Osteocyte (in vitro differentiated cells): ENCODE results near the gene TTLL8. TPM values are rescaled to one million over a fixed set of nuclear protein-coding genes. Genes with fewer than 3 reads are reported as not detected.

ENCODE experiments used
- DNase-seq: peaks from one replicate; pipeline ENCODE4 v3.0.0; 2021; ENCODE audit warnings: mixed read lengths; ENCODE audit not compliant: unreplicated experiment; ENCODE audit errors: extremely low spot score
- H3K27ac Mint-ChIP-seq: one replicate; pipeline ENCODE4 v1.8.0; 2021; ENCODE audit warnings: mild to moderate bottlenecking, mixed read lengths; ENCODE audit not compliant: unreplicated experiment
- H3K27me3 Mint-ChIP-seq: one replicate; pipeline ENCODE4 v1.8.0; 2021; ENCODE audit warnings: mixed read lengths; ENCODE audit not compliant: unreplicated experiment
- H3K36me3 Mint-ChIP-seq: one replicate; pipeline ENCODE4 v1.8.0; 2021; ENCODE audit warnings: mixed read lengths; ENCODE audit not compliant: unreplicated experiment
- H3K4me1 Mint-ChIP-seq: one replicate; pipeline ENCODE4 v1.8.0; 2021; ENCODE audit warnings: mixed read lengths; ENCODE audit not compliant: unreplicated experiment
- H3K4me3 Mint-ChIP-seq: one replicate; pipeline ENCODE4 v1.8.0; 2021; ENCODE audit warnings: mild to moderate bottlenecking, moderate library complexity, mixed read lengths; ENCODE audit not compliant: unreplicated experiment
- H3K9me3 Mint-ChIP-seq: one replicate; pipeline ENCODE4 v1.8.0; 2021; ENCODE audit warnings: mixed read lengths; ENCODE audit not compliant: unreplicated experiment
- CTCF ChIP-seq: fragments of 200-600 bp; sonication (generic); IDR thresholded peaks from 2 replicates; pipeline ENCODE4 v1.5.0; 2021; ENCODE audit warnings: antibody characterized with exemption, mild to moderate bottlenecking, moderate library complexity
- total RNA-seq: library from RNA; stranded (reverse); gene quantifications from 2 replicates; pipeline ENCODE4 v1.2.1, GENCODE V29; 2021

The TTLL8 gene
- total RNA-seq, 1 donor from 2014 or later, result not detected

DNA sequence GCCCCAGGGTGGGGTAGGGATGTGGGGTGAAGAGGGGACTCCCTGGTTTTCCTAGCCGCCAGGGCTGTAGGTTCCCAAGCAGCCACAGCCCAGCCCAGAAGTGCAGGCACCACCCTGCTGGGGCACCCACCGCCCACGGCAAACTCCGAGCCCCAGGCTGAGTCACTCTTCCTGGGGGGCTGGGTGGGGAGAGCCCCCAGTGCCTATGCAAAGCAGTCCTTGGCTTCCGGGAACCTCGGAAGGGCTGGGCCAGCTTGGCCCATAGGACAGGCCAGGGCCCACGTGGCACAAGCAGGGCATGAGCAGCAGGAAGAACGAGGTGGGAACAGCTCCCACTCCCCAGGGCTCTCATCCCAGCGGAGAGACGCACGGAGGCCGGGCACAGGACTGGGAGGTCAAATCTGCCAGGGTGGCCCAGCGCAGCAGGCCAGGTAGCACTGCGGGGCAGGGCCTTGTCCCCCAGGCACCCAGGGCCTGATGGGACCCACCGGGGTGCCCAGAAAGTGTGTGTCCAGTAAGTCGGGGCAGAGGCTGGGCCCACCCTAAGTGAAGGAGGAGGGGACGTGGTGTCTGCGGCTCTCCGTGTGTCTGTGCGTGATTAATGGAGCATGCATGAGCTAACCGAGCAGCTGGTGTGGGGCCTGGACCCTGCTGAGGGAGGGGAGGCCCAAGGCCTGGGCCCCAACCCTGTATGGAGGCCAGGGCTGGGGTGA is 41.0 kb downstream of the TTLL8 start:
- Mint-ChIP-seq H3K9me3 (no peaks in the 10 kb centered on the region), H3K4me3 (no peak overlapping the region), H3K4me1 (peaks cover 13% of the 10 kb centered on the region), H3K27me3 (peaks cover 10% of the 10 kb centered on the region), H3K36me3 (no peaks in the 10 kb centered on the region), H3K27ac (no peak overlapping the region)
- no peak for TF ChIP-seq CTCF
- DNase-seq, result no peak

GRCh38 chr22:50016308-50016987 is 41.6 kb downstream of the TTLL8 start:
- peaks cover 10% of the 10 kb centered on the region for H3K27me3 Mint-ChIP-seq
- no peak overlapping the region for H3K27ac Mint-ChIP-seq
- no peak for TF ChIP-seq CTCF
- no peaks in the 10 kb centered on the region for H3K9me3 Mint-ChIP-seq
- H3K36me3 Mint-ChIP-seq, result no peaks in the 10 kb centered on the region
- H3K4me3 Mint-ChIP-seq, result no peak overlapping the region
- H3K4me1 Mint-ChIP-seq, result peaks cover 18% of the 10 kb centered on the region
- DNase-seq, result no peak

GRCh38 chr22:50015451-50016307 is 42.4 kb downstream of the TTLL8 start:
- Mint-ChIP-seq H3K4me3 (no peak overlapping the region), H3K27me3 (peaks cover 10% of the 10 kb centered on the region), H3K4me1 (peaks cover 22% of the 10 kb centered on the region), H3K27ac (no peak overlapping the region), H3K9me3 (no peaks in the 10 kb centered on the region), H3K36me3 (no peaks in the 10 kb centered on the region)
- no peak for TF ChIP-seq CTCF
- DNase-seq, result no peak

DNA sequence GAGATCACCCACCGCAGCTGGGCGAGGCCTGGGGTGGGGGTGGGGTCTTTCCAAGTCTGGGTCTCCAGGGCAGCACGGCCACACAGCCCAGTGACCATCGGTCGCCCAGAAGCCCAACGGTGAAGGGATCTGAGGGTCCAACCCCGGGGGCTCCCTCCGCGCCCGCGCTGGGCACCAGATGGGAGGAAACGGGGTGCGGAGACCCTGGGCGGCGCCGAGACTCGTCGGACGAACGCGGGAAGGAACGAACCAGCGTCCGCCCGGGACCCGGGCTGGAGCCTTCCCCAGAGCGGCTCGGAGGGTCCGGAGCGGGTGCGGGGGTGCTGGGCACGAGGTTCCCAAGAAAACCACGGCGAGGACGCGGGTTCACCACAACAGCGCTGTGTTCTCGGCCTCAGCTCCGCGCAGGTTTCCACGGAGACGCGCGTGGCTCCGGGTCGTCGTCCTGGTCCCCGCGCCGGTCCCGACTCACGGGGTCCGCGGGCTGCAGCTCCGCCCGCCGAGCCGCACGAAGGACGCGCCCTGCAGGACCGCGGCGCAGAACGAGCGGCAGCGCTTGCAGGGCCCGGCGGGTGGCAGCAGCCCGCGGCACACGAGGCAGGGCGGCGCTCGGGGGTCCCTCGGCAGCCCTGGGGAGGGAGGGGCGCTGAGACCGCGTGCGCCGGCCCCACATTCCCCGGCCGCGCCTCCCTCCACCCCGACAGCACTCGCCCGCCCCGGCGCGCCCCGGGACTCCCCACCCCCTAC is 43.3 kb downstream of the TTLL8 start:
- H3K27ac Mint-ChIP-seq, result no peak overlapping the region
- peaks cover 22% of the 10 kb centered on the region for H3K4me1 Mint-ChIP-seq
- peaks cover 10% of the 10 kb centered on the region for H3K27me3 Mint-ChIP-seq

More for the DNA sequence above, 43.3 kb downstream of the TTLL8 start:
- Mint-ChIP-seq H3K36me3 (no peaks in the 10 kb centered on the region), H3K9me3 (no peaks in the 10 kb centered on the region), H3K4me3 (no peak overlapping the region)
- TF ChIP-seq CTCF, result no peak
- DNase-seq, result no peak
